DMS53 treated with DMSO at 0.1 percent for 48 hours (cell line): ENCODE measurements around the gene SLC38A7.
"Not testable (repeated sequence)": the region's sequence is repeated elsewhere in the genome, so short reads cannot be mapped to it uniquely, and the experiment has no call there.

Experiments
- DNase-seq: peaks from one replicate; lab custom pipeline; 2025; ENCODE audit not compliant: unreplicated experiment; lab: John Stamatoyannopoulos, UW

Gene SLC38A7

DNA sequence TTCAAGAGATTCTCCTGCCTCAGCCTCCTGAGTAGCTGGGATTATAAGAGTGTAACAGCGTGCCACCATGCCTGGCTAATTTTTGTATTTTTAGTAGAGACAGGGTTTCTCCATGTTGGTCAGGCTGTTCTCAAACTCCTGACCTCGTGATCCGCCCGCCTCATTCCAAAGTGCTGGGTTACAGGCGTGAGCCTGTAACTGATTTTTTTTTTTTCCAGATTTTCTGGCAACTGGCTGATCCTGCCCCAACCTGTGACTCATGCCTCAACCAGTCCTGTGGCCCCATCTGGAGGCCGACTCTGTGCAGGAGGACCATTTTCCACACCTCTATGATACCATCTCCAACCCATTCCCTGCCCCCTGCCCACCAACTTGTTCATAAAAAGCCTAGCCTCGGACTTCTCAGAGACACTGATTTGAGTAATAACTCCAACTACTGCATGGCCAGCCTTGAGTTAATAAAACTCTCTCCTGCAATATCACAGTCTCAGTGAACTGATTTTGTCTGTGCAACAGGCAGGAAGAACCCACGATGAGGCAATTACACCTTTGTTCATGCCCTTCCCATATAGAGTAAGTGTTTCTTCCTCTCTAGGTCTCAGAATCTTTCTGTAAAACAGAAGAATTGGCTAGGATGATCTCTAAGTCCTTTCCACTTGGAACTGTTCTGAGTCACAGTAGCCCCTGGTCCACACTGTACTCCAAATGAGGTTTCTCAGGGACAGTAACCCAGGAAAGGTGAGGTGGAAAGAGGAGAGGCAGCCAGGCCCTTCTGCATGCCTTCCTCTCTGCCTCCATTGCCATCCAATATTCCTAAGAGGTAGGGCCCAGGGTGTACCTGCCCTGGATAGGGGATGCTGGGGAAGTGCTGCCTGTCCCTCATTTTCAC is 46.2 kb downstream of the SLC38A7 start:
- DNase-seq = no peak

DNA sequence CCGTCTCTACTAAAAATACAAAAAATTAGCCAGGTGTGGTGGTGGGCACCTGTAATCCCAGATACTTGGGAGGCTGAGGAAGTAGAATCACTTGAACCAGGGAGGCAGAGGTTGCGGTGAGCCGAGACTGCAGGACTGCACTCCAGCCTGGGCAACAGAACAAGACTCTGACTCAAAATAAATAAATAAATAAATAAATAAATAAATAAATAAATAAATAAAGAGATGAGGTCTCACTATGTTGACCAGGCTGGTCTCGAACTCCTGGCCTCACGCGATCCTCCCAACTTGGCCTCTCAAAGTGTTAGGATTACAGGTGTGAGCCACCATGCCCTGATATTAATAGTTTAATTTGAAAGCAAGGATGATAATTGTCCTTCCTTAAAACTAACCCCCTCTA is 47.5 kb downstream of the SLC38A7 start:
- DNase-seq = not testable (repeated sequence)

DNA sequence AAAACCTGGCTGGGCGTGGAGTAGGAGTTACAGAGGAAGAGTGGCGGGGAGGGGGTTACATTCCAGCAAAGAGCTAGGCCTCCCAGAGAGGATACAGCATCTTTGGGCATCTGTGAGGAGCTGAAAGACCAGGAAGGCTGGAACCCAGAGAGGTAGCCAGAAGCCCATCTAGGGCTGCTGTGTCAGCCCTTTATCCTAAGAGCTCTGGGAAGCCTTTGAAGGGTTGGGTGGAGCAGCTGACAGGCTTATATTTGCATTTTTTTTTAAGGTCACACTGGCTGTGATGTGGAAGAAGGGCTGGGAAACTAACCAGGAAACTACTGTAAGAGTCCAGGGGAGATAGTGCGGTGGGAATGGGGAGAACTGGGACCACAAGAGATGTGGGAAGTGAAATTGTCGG is 48.1 kb downstream of the SLC38A7 start:
- no peak for DNase-seq

DNA sequence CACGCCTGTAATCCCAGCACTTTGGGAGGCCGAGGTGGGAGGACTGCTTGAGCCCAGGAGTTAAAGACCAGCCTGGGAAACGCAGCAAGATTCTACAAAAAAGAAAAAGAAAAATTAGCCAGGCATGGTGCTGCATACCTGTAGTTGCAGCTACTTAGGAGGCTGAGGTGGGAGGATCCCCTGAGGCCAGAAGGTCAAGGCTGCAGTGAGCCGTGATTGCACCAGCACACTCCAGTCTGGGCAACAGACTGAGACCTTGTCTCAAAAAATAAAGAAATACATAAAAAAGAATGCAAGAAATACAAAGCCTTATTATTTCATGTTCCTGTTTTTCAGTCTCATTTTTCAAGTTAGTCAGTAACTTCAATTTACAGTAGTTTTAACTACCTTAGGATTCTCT is 49.1 kb downstream of the SLC38A7 start:
- no peak for DNase-seq

DNA sequence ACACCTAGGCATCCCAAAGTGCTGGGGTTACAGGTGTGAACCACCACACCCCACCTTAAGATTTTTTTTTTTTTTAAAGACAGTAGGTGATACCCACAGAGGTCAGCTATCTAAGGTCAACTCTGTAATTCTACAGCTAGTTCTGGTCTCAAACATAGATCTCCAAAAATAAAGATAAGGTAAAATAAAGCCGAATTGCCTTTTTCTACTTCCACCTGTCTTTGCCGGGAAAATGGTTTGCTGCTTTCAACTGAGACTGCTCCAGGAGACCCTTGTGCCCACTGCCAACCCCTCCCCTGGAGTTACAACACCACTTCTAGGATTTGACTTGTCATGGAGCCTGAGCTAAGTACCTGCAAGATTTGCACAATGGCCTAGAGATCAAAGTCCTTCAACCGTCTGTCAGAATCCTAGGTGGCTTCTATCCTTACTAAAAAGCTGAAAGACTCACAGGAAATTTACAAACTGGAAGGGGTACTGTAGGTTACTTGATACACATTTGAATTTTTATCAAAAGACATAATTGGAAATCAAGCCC is 50.2 kb downstream of the SLC38A7 start:
- no peak for DNase-seq

DNA sequence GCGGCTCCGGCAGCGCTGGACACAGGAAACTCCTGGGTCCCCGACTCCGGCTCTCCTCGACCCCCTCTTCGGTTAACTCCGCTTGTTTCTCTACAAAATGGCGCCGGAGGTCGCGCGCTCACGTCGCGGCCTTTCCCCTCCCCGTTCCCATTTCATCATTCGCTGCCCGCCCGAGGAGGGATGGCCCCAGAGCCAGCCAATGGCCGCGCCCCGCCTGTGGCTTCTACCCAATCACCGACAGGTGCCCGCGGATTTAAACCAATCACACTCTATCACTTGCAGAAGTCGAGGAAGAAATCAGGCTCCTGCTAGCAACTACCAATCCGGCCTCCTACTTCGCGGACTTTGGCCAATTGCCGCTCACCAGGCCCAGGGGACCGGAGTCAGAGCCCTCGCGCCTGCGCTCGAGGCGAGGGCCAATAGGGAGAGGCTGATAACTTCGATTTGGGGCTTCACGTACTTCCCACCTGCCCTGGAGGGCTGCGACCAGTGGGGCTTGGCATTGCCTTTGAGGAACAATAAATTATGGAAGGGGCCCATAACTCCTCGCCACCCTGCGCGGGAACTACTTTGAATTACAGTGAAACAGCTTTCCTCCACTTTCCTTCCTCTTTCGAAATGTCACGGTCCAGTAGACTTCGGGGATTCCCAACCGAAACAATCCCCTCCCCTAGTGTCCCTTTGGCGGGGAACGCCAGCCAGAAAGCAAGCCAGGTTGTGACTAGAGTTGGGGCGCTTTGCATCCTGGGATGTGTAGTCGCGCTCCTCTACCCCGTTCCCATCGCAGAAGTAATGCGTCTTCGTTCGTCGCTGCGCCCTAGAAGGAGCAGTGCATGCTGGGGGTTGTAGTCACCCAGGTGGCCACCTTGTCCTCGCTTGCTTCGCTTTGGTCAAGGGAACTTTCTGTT is 54.6 kb downstream of the SLC38A7 start, which contains the start of gene CNOT1:
Gene CNOT1 (minus strand): TSS at position 94 of the 908 bp plus-strand sequence. CDS start 30,489 bp downstream, outside the sequence.
- peak; percentile 96 for DNase-seq

DNA sequence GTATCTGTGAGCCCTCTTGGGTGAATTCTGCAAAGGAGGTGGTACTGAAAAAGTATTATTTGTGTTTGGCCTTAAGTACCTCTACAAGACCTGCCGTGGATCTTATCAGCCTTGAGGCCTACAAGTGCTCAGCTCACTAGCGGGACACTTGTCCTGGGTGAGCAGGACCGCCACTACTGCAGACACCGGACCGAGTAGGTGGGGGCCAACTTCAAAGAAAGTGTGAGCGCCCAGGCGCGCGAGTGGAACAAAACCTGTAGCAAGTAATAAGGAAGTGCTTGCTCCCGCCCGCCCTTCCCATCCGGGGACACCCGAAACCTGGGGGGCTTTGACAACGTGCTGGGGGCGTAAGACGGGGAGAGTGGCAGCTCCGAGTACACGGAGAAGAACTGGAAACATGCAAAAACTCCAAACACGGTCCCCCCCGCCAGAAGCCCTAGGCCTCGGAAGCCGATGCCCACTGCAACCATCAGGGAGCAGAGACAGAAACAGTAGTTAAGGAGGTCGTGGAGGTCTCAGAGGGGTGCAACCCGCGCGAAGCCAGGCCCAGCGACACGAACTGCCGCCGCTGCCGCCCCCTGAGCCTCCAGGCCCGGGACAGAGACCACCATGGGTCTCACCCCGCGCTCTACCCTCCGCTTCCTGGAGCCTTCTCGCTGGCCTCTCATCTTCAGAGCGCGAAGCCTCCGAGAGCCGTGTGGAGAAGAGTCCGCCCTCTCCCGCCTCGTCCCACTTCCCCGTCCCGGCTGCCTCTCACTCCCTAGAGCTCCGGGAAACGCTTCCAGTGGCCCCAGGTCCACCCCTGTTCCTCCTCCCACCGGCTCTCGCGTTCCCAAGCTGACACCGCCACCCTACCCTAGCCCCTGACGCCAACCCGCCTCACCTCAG is 55.5 kb downstream of the SLC38A7 start:
- no peak for DNase-seq

DNA sequence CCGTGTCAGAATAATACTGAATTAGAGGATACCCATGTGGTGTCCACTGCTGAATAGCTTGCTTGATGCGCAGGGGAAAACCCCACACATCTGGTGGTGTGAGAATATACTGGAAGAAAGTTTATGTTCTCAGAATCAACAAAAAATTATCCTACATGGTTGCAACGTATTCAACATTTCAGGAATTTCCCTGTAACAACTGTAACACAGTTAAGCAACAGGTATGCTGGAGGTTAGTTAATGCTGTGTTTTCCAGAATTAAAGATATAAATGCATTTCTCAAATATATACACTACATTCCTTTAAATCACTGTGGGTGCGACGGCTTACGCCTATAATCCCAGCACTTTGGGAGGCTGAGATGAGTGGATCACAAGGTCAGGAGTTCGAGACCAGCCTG is 60.4 kb downstream of the SLC38A7 start:
- no peak for DNase-seq

DNA sequence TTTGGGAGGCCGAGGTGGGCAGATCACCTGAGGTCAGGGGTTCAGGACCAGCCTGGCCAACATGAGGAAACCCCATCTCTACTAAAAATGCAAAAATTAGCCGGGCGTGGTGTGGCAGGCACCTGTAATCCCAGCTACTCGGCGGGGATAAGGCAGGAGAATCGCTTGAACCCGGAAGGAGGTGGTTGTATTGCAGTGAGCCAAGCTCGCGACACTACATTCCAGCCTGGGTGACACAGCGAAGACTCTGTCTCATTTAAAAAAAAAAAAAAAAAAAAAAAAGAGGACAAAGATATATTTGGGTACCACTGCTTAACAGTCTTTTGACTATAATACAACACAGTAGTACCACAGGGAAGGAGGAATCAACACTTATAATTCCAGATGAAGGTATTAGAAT is 64.2 kb downstream of the SLC38A7 start:
- no peak for DNase-seq

DNA sequence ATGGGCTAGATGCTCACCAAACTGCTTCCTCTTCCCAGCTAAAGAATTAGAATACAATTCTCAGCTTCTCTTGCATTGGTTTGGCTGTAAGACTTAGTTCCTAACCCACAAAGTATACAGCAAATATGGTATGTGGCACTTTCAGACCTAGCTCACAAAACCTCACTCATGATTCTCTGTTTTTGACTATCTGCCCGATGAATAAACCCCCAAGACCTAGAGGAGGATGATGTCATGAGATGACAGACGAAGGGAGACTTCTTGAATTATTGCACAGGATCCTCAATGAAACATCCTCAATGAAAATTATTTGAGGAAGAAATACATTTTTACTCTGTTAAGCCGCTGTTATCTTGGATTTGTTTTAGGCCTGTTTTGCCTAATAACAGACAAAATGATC is 69.3 kb downstream of the SLC38A7 start:
- no peak for DNase-seq
